ENCODE data around the gene ADAMTS15.

- TF ChIP-seq REST (IDR thresholded peaks at IDR 0.05; ENCODE audit: low read depth, low read length): no peak
- no peak for TF ChIP-seq YY1 (IDR thresholded peaks at IDR 0.05; ENCODE audit: low read depth, low read length)
- no peak for TF ChIP-seq ATF7 (IDR thresholded peaks at IDR 0.05; ENCODE audit: low read depth)
- no peak for TF ChIP-seq POLR2AphosphoS5 (IDR thresholded peaks at IDR 0.05; ENCODE audit: low read length)
- TF ChIP-seq CTCF (IDR thresholded peaks at IDR 0.05 in 2 of 3, conservative IDR thresholded peaks at IDR 0.05 in 1 of 3; ENCODE audit: control insufficient read depth in 2 of 3, extremely low read depth in 1 of 3, insufficient read depth in 1 of 3, low read depth in 3 of 3, low read length in 3 of 3): no peak
- no peak for TF ChIP-seq CHD2 (IDR thresholded peaks at IDR 0.05; ENCODE audit: borderline replicate concordance, low read depth, low read length)
- TF ChIP-seq SMAD1 (IDR thresholded peaks at IDR 0.05; ENCODE audit: low read depth, partially characterized antibody): no peak
These were observed 62.1 kb downstream of the ADAMTS15 start for GRCh38 chr11:130510407-130511006.
